AG04449 (cell line): Measurements from ENCODE around the gene PRSS21.

Experiments used
- CTCF ChIA-PET: fragments of 350-600 bp; formaldehyde crosslinking; extraction: SDS; loops from one replicate; lab custom pipeline; 2021; ENCODE audit warnings: antibody characterized with exemption; lab: Yijun Ruan, JAX
- POLR2A ChIA-PET: fragments of 400-600, 350-600 bp; formaldehyde crosslinking; extraction: SDS; loops from one replicate; lab custom pipeline; 2020; ENCODE audit warnings: antibody characterized with exemption, inconsistent platforms; lab: Yijun Ruan, JAX
- DNase-seq: peaks from one replicate; pipeline ENCODE4 v3.0.0-alpha.2; 2010; ENCODE audit warnings: low read depth, low spot score
- H3K4me3 ChIP-seq: 2 replicates; pipeline ENCODE4 v1.5.1; 2011; ENCODE audit warnings: low read depth, mild to moderate bottlenecking, control low read depth, low read length
- CTCF ChIP-seq: IDR thresholded peaks from one replicate; pipeline ENCODE4 v1.5.1; 2011; ENCODE audit warnings: mild to moderate bottlenecking, moderate library complexity, low read length, control low read depth, inconsistent platforms; ENCODE audit not compliant: insufficient read depth; ENCODE audit errors: missing control alignments

PRSS21 gene

GRCh38 chr16:2803545-2804195, 13.4 kb upstream of the PRSS21 start:
- no peak overlapping the region for H3K4me3 ChIP-seq
- POLR2A ChIA-PET, result no interaction called here
- CTCF ChIA-PET, result no interaction called here
- no peak for TF ChIP-seq CTCF
- DNase-seq, result no peak

- POLR2A ChIA-PET, result no interaction called here
- H3K4me3 ChIP-seq, result no peak overlapping the region
- no peak for DNase-seq
- no peak for TF ChIP-seq CTCF
- CTCF ChIA-PET, result no interaction called here
These were observed 12.3 kb upstream of the PRSS21 start for GRCh38 chr16:2804728-2805127.

- POLR2A ChIA-PET, result no interaction called here
- no peak overlapping the region for H3K4me3 ChIP-seq
- no peak for DNase-seq
- no peak for TF ChIP-seq CTCF
- CTCF ChIA-PET, result no interaction called here
These were observed 10.8 kb upstream of the PRSS21 start for GRCh38 chr16:2806286-2806685.

- CTCF ChIA-PET, result no interaction called here
- no peak overlapping the region for H3K4me3 ChIP-seq
- TF ChIP-seq CTCF, result no peak
- POLR2A ChIA-PET, result no interaction called here
- DNase-seq, result no peak
These were observed 8.9 kb upstream of the PRSS21 start for GRCh38 chr16:2808181-2808580.

GRCh38 chr16:2809149-2809760, 7.8 kb upstream of the PRSS21 start:
- CTCF ChIA-PET, result interaction anchor here (1.1 kb wide), 1 partner anchor 20 kb away, joined by 3 read pairs; the partner anchor contains the start of gene ZG16B
- no peak overlapping the region for H3K4me3 ChIP-seq
- no peak for DNase-seq
- no peak for TF ChIP-seq CTCF
- POLR2A ChIA-PET, result no interaction called here

- no peak overlapping the region for H3K4me3 ChIP-seq
- POLR2A ChIA-PET, result no interaction called here
- no peak for TF ChIP-seq CTCF
- CTCF ChIA-PET, result interaction anchor here (2.2 kb wide), 1 partner anchor 12 kb away, joined by 9 read pairs; no protein-coding TSS in a partner anchor
- no peak for DNase-seq
These were observed 6.4 kb upstream of the PRSS21 start for GRCh38 chr16:2810651-2811050.
